Measurements from ENCODE around the gene ARHGDIG. TPM values are rescaled to one million over a fixed set of nuclear protein-coding genes. Genes with fewer than 3 reads are reported as not detected.

Gene ARHGDIG
- total and polyA plus RNA-seq, 4 donors, result 0.08 TPM; not detected in 3

- no peaks in the 10 kb centered on the region for H3K27me3 ChIP-seq (ENCODE audit: control insufficient read depth in 4 of 4, insufficient read depth in 4 of 4, low read length in 3 of 4)
- 97% methylated on average over 19 of the region's 19 CpGs for whole genome bisulfite sequencing
- H3K4me3 ChIP-seq (ENCODE audit: low read depth in 1 of 3, low read length in 3 of 3), result no peak overlapping the region
- no peak for TF ChIP-seq FOXA1 (IDR thresholded peaks at IDR 0.05)
- no peak for TF ChIP-seq JUND (IDR thresholded peaks at IDR 0.05)
- TF ChIP-seq RAD21 (IDR thresholded peaks at IDR 0.05), result no peak
- TF ChIP-seq HNF4G (IDR thresholded peaks at IDR 0.05), result no peak
- no peak for TF ChIP-seq TAF1 (conservative IDR thresholded peaks at IDR 0.05)
- no peak for TF ChIP-seq FOXA2 (IDR thresholded peaks at IDR 0.05)
- no peak for TF ChIP-seq NR2F2 (IDR thresholded peaks at IDR 0.05)
- TF ChIP-seq SP1 (IDR thresholded peaks at IDR 0.05), result no peak
- TF ChIP-seq GABPA (IDR thresholded peaks at IDR 0.05 in 1 of 2, conservative IDR thresholded peaks at IDR 0.05 in 1 of 2), result no peak
- TF ChIP-seq RXRA (IDR thresholded peaks at IDR 0.05), result no peak
- H3K9ac ChIP-seq (ENCODE audit: low read depth in 1 of 2, low read length in 2 of 2), result no peak overlapping the region
- no peaks in the 10 kb centered on the region for H3K9me3 ChIP-seq (ENCODE audit: control insufficient read depth in 4 of 4, low read length in 3 of 4)
- peaks cover 0 to 28% (median 8%) of the 10 kb centered on the region in 4 donors for H3K36me3 ChIP-seq (ENCODE audit: control insufficient read depth in 4 of 4, insufficient read depth in 3 of 4, low read depth in 1 of 4, low read length in 3 of 4)
- H3K4me1 ChIP-seq (ENCODE audit: control insufficient read depth in 4 of 4, insufficient read depth in 4 of 4, low read length in 3 of 4), result no peaks in the 10 kb centered on the region
- H3K27ac ChIP-seq (ENCODE audit: low read depth in 1 of 2, low read length in 2 of 2), result no peak overlapping the region
- DNase-seq (ENCODE audit: low spot score), result no peak
Measured at GRCh38 chr16:316741-317464, 36.5 kb downstream of the ARHGDIG start.

- DNase-seq (ENCODE audit: low spot score), result no peak
- 98% methylated on average over 5 of the region's 5 CpGs for WGBS
- no peak for TF ChIP-seq NR2F2 (IDR thresholded peaks at IDR 0.05)
- no peak for TF ChIP-seq CTCF (IDR thresholded peaks at IDR 0.05; ENCODE audit: low read depth, low read length, missing input control)
- no peak for TF ChIP-seq MAX (IDR thresholded peaks at IDR 0.05)
- TF ChIP-seq GABPA (IDR thresholded peaks at IDR 0.05 in 1 of 2, conservative IDR thresholded peaks at IDR 0.05 in 1 of 2), result no peak
- TF ChIP-seq ATF3 (IDR thresholded peaks at IDR 0.05), result no peak
- TF ChIP-seq SP1 (IDR thresholded peaks at IDR 0.05), result no peak
- no peak for TF ChIP-seq YY1 (IDR thresholded peaks at IDR 0.05)
- Histone ChIP-seq H3K27ac (ENCODE audit: low read depth in 1 of 2, low read length in 2 of 2) (no peak overlapping the region), H3K36me3 (ENCODE audit: control insufficient read depth in 4 of 4, insufficient read depth in 3 of 4, low read depth in 1 of 4, low read length in 3 of 4) (peaks cover 0 to 28% (median 8%) of the 10 kb centered on the region in 4 donors), H3K4me1 (ENCODE audit: control insufficient read depth in 4 of 4, insufficient read depth in 4 of 4, low read length in 3 of 4) (no peaks in the 10 kb centered on the region), H3K9me3 (ENCODE audit: control insufficient read depth in 4 of 4, low read length in 3 of 4) (no peaks in the 10 kb centered on the region), H3K27me3 (ENCODE audit: control insufficient read depth in 4 of 4, insufficient read depth in 4 of 4, low read length in 3 of 4) (no peaks in the 10 kb centered on the region), H3K9ac (ENCODE audit: low read depth in 1 of 2, low read length in 2 of 2) (no peak overlapping the region), H3K4me3 (ENCODE audit: low read depth in 1 of 3, low read length in 3 of 3) (no peak overlapping the region)
Measured at GRCh38 chr16:317583-317982, 37.2 kb downstream of the ARHGDIG start.

- Histone ChIP-seq H3K4me3 (ENCODE audit: low read depth in 1 of 3, low read length in 3 of 3) (no peak overlapping the region), H3K4me1 (ENCODE audit: control insufficient read depth in 4 of 4, insufficient read depth in 4 of 4, low read length in 3 of 4) (no peaks in the 10 kb centered on the region), H3K9me3 (ENCODE audit: control insufficient read depth in 4 of 4, low read length in 3 of 4) (no peaks in the 10 kb centered on the region), H3K27me3 (ENCODE audit: control insufficient read depth in 4 of 4, insufficient read depth in 4 of 4, low read length in 3 of 4) (no peaks in the 10 kb centered on the region), H3K36me3 (ENCODE audit: control insufficient read depth in 4 of 4, insufficient read depth in 3 of 4, low read depth in 1 of 4, low read length in 3 of 4) (peaks cover 0 to 18% (median 5%) of the 10 kb centered on the region in 4 donors), H3K9ac (ENCODE audit: low read depth in 1 of 2, low read length in 2 of 2) (no peak overlapping the region), H3K27ac (ENCODE audit: low read depth in 1 of 2, low read length in 2 of 2) (no peak overlapping the region)
- DNase-seq (ENCODE audit: low spot score), result no peak
- WGBS, result 97% methylated on average over 22 of the region's 22 CpGs
- TF ChIP-seq EGR1 (IDR thresholded peaks at IDR 0.05; ENCODE audit: low read depth in 2 of 2) (no peak), FOXA2 (IDR thresholded peaks at IDR 0.05) (no peak), NR2F2 (IDR thresholded peaks at IDR 0.05) (no peak), ZBTB33 (IDR thresholded peaks at IDR 0.05) (no peak), CTCF (IDR thresholded peaks at IDR 0.05; ENCODE audit: low read depth, low read length, missing input control) (no peak), REST (IDR thresholded peaks at IDR 0.05) (no peak), GABPA (IDR thresholded peaks at IDR 0.05 in 1 of 2, conservative IDR thresholded peaks at IDR 0.05 in 1 of 2) (no peak), SP1 (IDR thresholded peaks at IDR 0.05) (no peak)
Measured at GRCh38 chr16:318628-319027, 38.2 kb downstream of the ARHGDIG start.

Measured in liver (tissue), 9 donors.